Naive thymus-derived CD8-positive, alpha-beta T cell (primary cell): Measurements from ENCODE around the gene IGDCC3. TPM values are rescaled to one million over a fixed set of nuclear protein-coding genes. Genes with fewer than 3 reads are reported as not detected.
A peak's percentile ranks its signal among the peaks of the same experiment; 100 is the strongest.

Experiments used
- ATAC-seq, 2 donors: fragments of 150-1000 bp; cut with Tn5 transposase in 1 of 2; sonication (Bioruptor Pico), chemical (Tn5 transposase) in 1 of 2; 1 replicate in 1 of 2; 2 replicates in 1 of 2; pipeline ENCODE4 v1.10.0; 2021; ENCODE audit warnings: mild to moderate bottlenecking in 2 of 2, moderate library complexity in 2 of 2
- POLR2A ChIA-PET: fragments of 350-600 bp; sonication (Branson Sonifier 250); formaldehyde crosslinking; loops from one replicate; lab custom pipeline; 2021; ENCODE audit warnings: antibody characterized with exemption; lab: Charles Lee
- DNase-seq, 10 donors: peaks; one replicate each; pipeline versions ENCODE4 v3.0.0 to v3.0.0-alpha.2; 2020 to 2022
- H3K27ac Mint-ChIP-seq, 10 donors: one replicate each; pipeline ENCODE4 v1.8.0; 2020 to 2022; ENCODE audit warnings: mild to moderate bottlenecking in 10 of 10, mixed read lengths in 10 of 10, moderate library complexity in 4 of 10, inconsistent platforms in 1 of 10
- H3K27me3 Mint-ChIP-seq, 5 donors: one replicate each; pipeline ENCODE4 v1.8.0; 2021 to 2022; ENCODE audit warnings: mixed read lengths in 5 of 5
- H3K36me3 Mint-ChIP-seq, 3 donors: one replicate each; pipeline ENCODE4 v1.8.0; 2020 to 2022; ENCODE audit warnings: mixed read lengths in 3 of 3, mild to moderate bottlenecking in 2 of 3, inconsistent platforms in 1 of 3
- H3K4me1 Mint-ChIP-seq, 4 donors: one replicate each; pipeline ENCODE4 v1.8.0; 2021 to 2022; ENCODE audit warnings: mixed read lengths in 4 of 4
- H3K4me3 Mint-ChIP-seq, 10 donors: one replicate each; pipeline ENCODE4 v1.8.0; 2020 to 2022; ENCODE audit warnings: mild to moderate bottlenecking in 10 of 10, mixed read lengths in 10 of 10, moderate library complexity in 6 of 10, inconsistent platforms in 1 of 10
- H3K9me3 Mint-ChIP-seq, 9 donors: one replicate each; pipeline ENCODE4 v1.8.0; 2020 to 2022; ENCODE audit warnings: mixed read lengths in 9 of 9, mild to moderate bottlenecking in 3 of 9, inconsistent platforms in 1 of 9, moderate library complexity in 1 of 9
- polyA plus RNA-seq, 3 donors: library from polyadenylated mRNA; unstranded; fragments of 300-500 nt; fragmentation: Illumina TruSeq; gene quantifications; one replicate each; pipeline ENCODE4 v1.2.3, GENCODE V29; 2021
- total RNA-seq, 8 experiments: library from RNA in 2 of 8; stranded (reverse) in 2 of 8; gene quantifications; one replicate each; pipeline ENCODE4 v1.2.3 and lab custom pipeline; 2021 to 2026

IGDCC3 gene
- total and polyA plus RNA-seq, 5 experiments from 2014 or later = not detected

GRCh38 chr15:65372787-65373067 lies 5.1 kb downstream of the IGDCC3 start:
- H3K27me3 Mint-ChIP-seq = peaks cover 23 to 48% (median 38%) of the 10 kb centered on the region in 5 donors
- no peak overlapping the region for H3K4me3 Mint-ChIP-seq
- POLR2A ChIA-PET = no interaction called here
- no peak for ATAC-seq
- H3K4me1 Mint-ChIP-seq = peaks cover 6 to 17% (median 13%) of the 10 kb centered on the region in 4 donors
- H3K9me3 Mint-ChIP-seq = no peaks in the 10 kb centered on the region
- DNase-seq = no peak
- H3K27ac Mint-ChIP-seq = no peak overlapping the region
- H3K36me3 Mint-ChIP-seq = peaks cover 0 to 3% (median 0%) of the 10 kb centered on the region in 3 donors

- POLR2A ChIA-PET = interaction anchor here (0.6 kb wide), 1 partner anchor 250 kb away, joined by 4 read pairs; no protein-coding TSS in a partner anchor
- H3K9me3 Mint-ChIP-seq = no peaks in the 10 kb centered on the region
- peaks cover 6 to 15% (median 13%) of the 10 kb centered on the region in 4 donors for H3K4me1 Mint-ChIP-seq
- no peak overlapping the region for H3K4me3 Mint-ChIP-seq
- ATAC-seq (no peak), DNase-seq (no peak)
- H3K36me3 Mint-ChIP-seq = peaks cover 0 to 3% (median 0%) of the 10 kb centered on the region in 3 donors
- H3K27ac Mint-ChIP-seq = no peak overlapping the region
- H3K27me3 Mint-ChIP-seq = peaks cover 23 to 46% (median 38%) of the 10 kb centered on the region in 5 donors
Measured at GRCh38 chr15:65371976-65372786, 5.6 kb downstream of the IGDCC3 start.

GRCh38 chr15:65370885-65371284 lies 6.9 kb downstream of the IGDCC3 start:
- no peaks in the 10 kb centered on the region for H3K36me3 Mint-ChIP-seq
- H3K4me1 Mint-ChIP-seq = peaks cover 0 to 8% (median 2%) of the 10 kb centered on the region in 4 donors
- no peak overlapping the region for H3K4me3 Mint-ChIP-seq
- peaks cover 18 to 33% (median 27%) of the 10 kb centered on the region in 5 donors for H3K27me3 Mint-ChIP-seq
- POLR2A ChIA-PET = no interaction called here
- no peak for ATAC-seq
- no peak overlapping the region for H3K27ac Mint-ChIP-seq
- no peak for DNase-seq
- no peaks in the 10 kb centered on the region for H3K9me3 Mint-ChIP-seq

- POLR2A ChIA-PET = no interaction called here
Measured at GRCh38 chr15:65369651-65370050, 8.2 kb downstream of the IGDCC3 start.

GRCh38 chr15:65369212-65369547 lies 8.6 kb downstream of the IGDCC3 start:
- H3K27me3 Mint-ChIP-seq = peaks cover 1 to 16% (median 12%) of the 10 kb centered on the region in 5 donors

More at GRCh38 chr15:65369651-65370050, 8.2 kb downstream of the IGDCC3 start:
- DNase-seq = no peak
- Mint-ChIP-seq H3K9me3 (no peaks in the 10 kb centered on the region), H3K27ac (no peak overlapping the region), H3K4me3 (no peak overlapping the region), H3K36me3 (no peaks in the 10 kb centered on the region), H3K4me1 (peaks cover 0 to 7% (median 0%) of the 10 kb centered on the region in 4 donors), H3K27me3 (peaks cover 6 to 20% (median 15%) of the 10 kb centered on the region in 5 donors)
- no peak for ATAC-seq

GRCh38 chr15:65368302-65369211 lies 9.2 kb downstream of the IGDCC3 start:
- no peaks in the 10 kb centered on the region for H3K36me3 Mint-ChIP-seq
- H3K27me3 Mint-ChIP-seq = peaks cover 0 to 10% (median 9%) of the 10 kb centered on the region in 5 donors
- ATAC-seq (no peak), DNase-seq (no peak)
- no peak overlapping the region for H3K4me3 Mint-ChIP-seq
- no peak overlapping the region for H3K27ac Mint-ChIP-seq
- no peaks in the 10 kb centered on the region for H3K9me3 Mint-ChIP-seq
- H3K4me1 Mint-ChIP-seq = peaks cover 0 to 7% (median 0%) of the 10 kb centered on the region in 4 donors
- POLR2A ChIA-PET = no interaction called here

More at GRCh38 chr15:65369212-65369547, 8.6 kb downstream of the IGDCC3 start:
- DNase-seq (no peak), ATAC-seq (no peak)
- Mint-ChIP-seq H3K9me3 (no peaks in the 10 kb centered on the region), H3K4me3 (no peak overlapping the region), H3K4me1 (peaks cover 0 to 7% (median 0%) of the 10 kb centered on the region in 4 donors), H3K27ac (no peak overlapping the region), H3K36me3 (no peaks in the 10 kb centered on the region)
- POLR2A ChIA-PET = no interaction called here

- Mint-ChIP-seq H3K27ac (peak overlapping the region in 1 of 10 donors; percentile 56), H3K4me3 (no peak overlapping the region), H3K4me1 (peaks cover 0 to 7% (median 0%) of the 10 kb centered on the region in 4 donors), H3K27me3 (peaks cover 3 to 11% (median 8%) of the 10 kb centered on the region in 5 donors), H3K36me3 (no peaks in the 10 kb centered on the region), H3K9me3 (no peaks in the 10 kb centered on the region)
- DNase-seq (no peak), ATAC-seq (no peak)
- POLR2A ChIA-PET = no interaction called here
Measured at GRCh38 chr15:65366122-65366892, 11.5 kb downstream of the IGDCC3 start.

GRCh38 chr15:65365229-65365628 lies 12.6 kb downstream of the IGDCC3 start:
- no peaks in the 10 kb centered on the region for H3K9me3 Mint-ChIP-seq
- ATAC-seq (no peak), DNase-seq (no peak)
- no peak overlapping the region for H3K27ac Mint-ChIP-seq
- no peaks in the 10 kb centered on the region for H3K36me3 Mint-ChIP-seq
- peaks cover 3 to 13% (median 10%) of the 10 kb centered on the region in 5 donors for H3K27me3 Mint-ChIP-seq
- no peak overlapping the region for H3K4me3 Mint-ChIP-seq
- peaks cover 0 to 7% (median 0%) of the 10 kb centered on the region in 4 donors for H3K4me1 Mint-ChIP-seq
- POLR2A ChIA-PET = interaction anchor here (0.6 kb wide), 1 partner anchor 104 kb away, joined by 9 read pairs; no protein-coding TSS in a partner anchor

- DNase-seq (no peak), ATAC-seq (no peak)
- POLR2A ChIA-PET = no interaction called here
- Mint-ChIP-seq H3K4me1 (peaks cover 0 to 7% (median 0%) of the 10 kb centered on the region in 4 donors), H3K4me3 (no peak overlapping the region), H3K9me3 (no peaks in the 10 kb centered on the region), H3K27ac (no peak overlapping the region), H3K27me3 (peaks cover 3 to 13% (median 11%) of the 10 kb centered on the region in 5 donors), H3K36me3 (no peaks in the 10 kb centered on the region)
Measured at GRCh38 chr15:65363766-65364165, 14.0 kb downstream of the IGDCC3 start.

- DNase-seq (no peak), ATAC-seq (no peak)
- POLR2A ChIA-PET = no interaction called here
- Mint-ChIP-seq H3K27me3 (peaks cover 3 to 13% (median 11%) of the 10 kb centered on the region in 5 donors), H3K36me3 (no peaks in the 10 kb centered on the region), H3K9me3 (no peaks in the 10 kb centered on the region), H3K27ac (no peak overlapping the region), H3K4me1 (peaks cover 0 to 7% (median 0%) of the 10 kb centered on the region in 4 donors), H3K4me3 (no peak overlapping the region)
Measured at GRCh38 chr15:65363306-65363705, 14.5 kb downstream of the IGDCC3 start.

GRCh38 chr15:65362491-65362890 lies 15.3 kb downstream of the IGDCC3 start:
- peaks cover 7 to 20% (median 18%) of the 10 kb centered on the region in 5 donors for H3K27me3 Mint-ChIP-seq
- H3K4me3 Mint-ChIP-seq = no peak overlapping the region
- no peaks in the 10 kb centered on the region for H3K9me3 Mint-ChIP-seq
- no peak for ATAC-seq
- DNase-seq = peak in 1 of 10 donors; percentile 4
- H3K4me1 Mint-ChIP-seq = peaks cover 0 to 7% (median 0%) of the 10 kb centered on the region in 4 donors
- no peaks in the 10 kb centered on the region for H3K36me3 Mint-ChIP-seq
- POLR2A ChIA-PET = no interaction called here
- H3K27ac Mint-ChIP-seq = peak overlapping the region in 1 of 10 donors; percentile 7
